Muscle of leg (tissue), 11 donors: Measurements from ENCODE around the gene LSM4. TPM values are rescaled to one million over a fixed set of nuclear protein-coding genes. Genes with fewer than 3 reads are reported as not detected.
A peak's percentile ranks its signal among the peaks of the same experiment; 100 is the strongest.
"Not testable (repeated sequence)": the region's sequence is repeated elsewhere in the genome, so short reads cannot be mapped to it uniquely, and the experiment has no call there.

ENCODE experiments used
- DNase-seq: peaks from one replicate; pipeline ENCODE4 v3.0.0; 2013
- H3K27ac ChIP-seq: one replicate; pipeline ENCODE4 v1.5.1; 2013; ENCODE audit warnings: mild to moderate bottlenecking, low read length, control low read depth
- H3K27me3 ChIP-seq: one replicate; pipeline ENCODE4 v1.6.1; 2013; ENCODE audit warnings: low read length; ENCODE audit not compliant: control insufficient read depth, insufficient read depth
- H3K36me3 ChIP-seq: one replicate; pipeline ENCODE4 v1.6.1; 2013; ENCODE audit warnings: low read length; ENCODE audit not compliant: control insufficient read depth, insufficient read depth
- H3K4me1 ChIP-seq: one replicate; pipeline ENCODE4 v1.6.1; 2013; ENCODE audit warnings: low read length; ENCODE audit not compliant: control insufficient read depth, insufficient read depth
- H3K4me3 ChIP-seq: one replicate; pipeline ENCODE4 v1.5.1; 2013; ENCODE audit warnings: low read length, control low read depth
- H3K9me3 ChIP-seq: replicated peaks from 2 replicates; pipeline ENCODE4 v1.6.1; 2013; ENCODE audit warnings: low read depth, low read length; ENCODE audit not compliant: control insufficient read depth
- WGBS: methylation state at CpG from one replicate; pipeline ENCODE4 v1.1.5; 2013; ENCODE audit warnings: missing lambda C conversion rate; ENCODE audit not compliant: insufficient coverage; 5-methylcytosine and 5-hydroxymethylcytosine counted together
- polyA plus RNA-seq, 8 donors: library from polyadenylated mRNA; unstranded; fragments of 120-200 nt; gene quantifications; one replicate each; pipeline versions ENCODE4 v1.2.1 to v1.2.3, GENCODE V29; 2013; ENCODE audit warnings: inconsistent platforms in 1 of 8, low replicate concordance in 1 of 8; ENCODE audit not compliant: insufficient read length in 8 of 8, insufficient read depth in 1 of 8
- total RNA-seq: library from RNA; stranded (reverse); fragments of 120-200 nt; gene quantifications from one replicate; pipeline ENCODE4 v1.2.4, GENCODE V29; 2013

Gene LSM4
- total and polyA plus RNA-seq, 9 donors = 85.2 to 129 (median 93.2) TPM

GRCh38 chr19:18329035-18329376, 6.1 kb upstream of the LSM4 start:
- 69% methylated on average over 5 of the region's 6 CpGs for WGBS
- Histone ChIP-seq H3K9me3 (no peaks in the 10 kb centered on the region), H3K36me3 (no peaks in the 10 kb centered on the region), H3K27me3 (no peaks in the 10 kb centered on the region), H3K27ac (peak overlapping the region; percentile 65), H3K4me1 (peaks cover 11% of the 10 kb centered on the region), H3K4me3 (peak overlapping the region; percentile 18)
- DNase-seq = no peak

DNA sequence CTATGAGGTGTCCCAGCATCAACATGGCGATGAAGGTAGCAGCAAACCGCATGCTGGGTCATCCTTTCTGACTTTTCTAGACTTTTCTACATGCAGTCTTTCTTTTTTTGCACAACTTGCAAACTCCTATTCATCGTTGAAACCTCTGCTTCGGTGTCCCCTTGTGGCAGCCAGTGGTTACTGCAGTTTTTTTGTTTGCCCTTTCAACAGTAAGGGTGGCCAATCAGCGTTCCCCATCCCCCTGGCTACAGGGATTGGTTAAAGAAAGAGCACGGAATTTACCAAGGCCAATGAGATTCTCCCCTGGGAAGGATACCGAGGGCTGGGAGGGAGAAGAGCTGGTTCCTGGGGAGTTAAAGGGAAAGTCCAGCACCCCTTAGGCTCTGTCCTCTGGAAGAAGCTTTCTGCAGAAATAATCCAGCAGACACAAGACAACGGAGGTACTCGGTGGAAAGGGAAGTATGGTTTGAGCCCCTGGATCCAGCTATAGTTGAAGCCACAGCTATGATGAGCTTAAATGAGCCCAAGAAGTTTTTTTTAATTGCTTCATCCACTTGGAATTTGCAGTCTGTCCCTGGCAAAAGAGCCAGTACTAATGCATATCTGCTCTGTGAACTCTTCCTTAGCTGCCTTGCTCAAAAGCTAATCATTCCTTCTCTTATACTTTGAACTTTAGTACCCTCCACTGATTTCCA, 5.6 kb upstream of the LSM4 start:
- peak; percentile 99 for DNase-seq
- 2% methylated on average over 6 of the region's 9 CpGs for WGBS
- Histone ChIP-seq H3K4me1 (peaks cover 15% of the 10 kb centered on the region), H3K4me3 (peak overlapping the region; percentile 18), H3K36me3 (no peaks in the 10 kb centered on the region), H3K27ac (peak overlapping the region; percentile 65), H3K9me3 (no peaks in the 10 kb centered on the region), H3K27me3 (no peaks in the 10 kb centered on the region)

GRCh38 chr19:18326772-18327171, 3.9 kb upstream of the LSM4 start:
- Histone ChIP-seq H3K4me3 (no peak overlapping the region), H3K9me3 (no peaks in the 10 kb centered on the region), H3K4me1 (peaks cover 26% of the 10 kb centered on the region), H3K27ac (no peak overlapping the region), H3K36me3 (no peaks in the 10 kb centered on the region), H3K27me3 (no peaks in the 10 kb centered on the region)
- no peak for DNase-seq
- 97% methylated on average over 4 of the region's 5 CpGs for WGBS

GRCh38 chr19:18324373-18324731, 1.5 kb upstream of the LSM4 start:
- H3K36me3 ChIP-seq, H3K27ac ChIP-seq, H3K27me3 ChIP-seq, H3K4me3 ChIP-seq, H3K9me3 ChIP-seq, DNase-seq: not testable (repeated sequence)
- 67% methylated on average over 1 of the region's 6 CpGs for WGBS
- H3K4me1 ChIP-seq = peaks cover 37% of the 10 kb centered on the region

- peaks cover 39% of the 10 kb centered on the region for H3K4me1 ChIP-seq
Observed at GRCh38 chr19:18322318-18322758, 538 bp downstream of the LSM4 start.

GRCh38 chr19:18321734-18322102, 1.2 kb downstream of the LSM4 start:
- Histone ChIP-seq H3K9me3 (no peaks in the 10 kb centered on the region), H3K4me1 (peaks cover 39% of the 10 kb centered on the region), H3K36me3 (no peaks in the 10 kb centered on the region), H3K27me3 (no peaks in the 10 kb centered on the region), H3K27ac (peak overlapping the region; percentile 95), H3K4me3 (peak overlapping the region; percentile 97)
- WGBS = 21% methylated on average over 9 of the region's 9 CpGs
- no peak for DNase-seq

More at GRCh38 chr19:18322318-18322758, 538 bp downstream of the LSM4 start:
- H3K27ac ChIP-seq = peak overlapping the region; percentile 95
- H3K36me3 ChIP-seq = no peaks in the 10 kb centered on the region
- H3K4me3 ChIP-seq = peak overlapping the region; percentile 97
- no peaks in the 10 kb centered on the region for H3K27me3 ChIP-seq
- 0% methylated on average over 7 of the region's 7 CpGs for whole genome bisulfite sequencing
- DNase-seq = peak; percentile 75
- no peaks in the 10 kb centered on the region for H3K9me3 ChIP-seq

- H3K27ac ChIP-seq = peak overlapping the region; percentile 95
- H3K9me3 ChIP-seq = no peaks in the 10 kb centered on the region
- H3K4me3 ChIP-seq = no peak overlapping the region
- no peak for DNase-seq
- no peaks in the 10 kb centered on the region for H3K27me3 ChIP-seq
- WGBS = 80% methylated on average over 3 of the region's 14 CpGs
- peaks cover 39% of the 10 kb centered on the region for H3K4me1 ChIP-seq
- no peaks in the 10 kb centered on the region for H3K36me3 ChIP-seq
Observed at GRCh38 chr19:18320865-18321733, 1.8 kb downstream of the LSM4 start.

DNA sequence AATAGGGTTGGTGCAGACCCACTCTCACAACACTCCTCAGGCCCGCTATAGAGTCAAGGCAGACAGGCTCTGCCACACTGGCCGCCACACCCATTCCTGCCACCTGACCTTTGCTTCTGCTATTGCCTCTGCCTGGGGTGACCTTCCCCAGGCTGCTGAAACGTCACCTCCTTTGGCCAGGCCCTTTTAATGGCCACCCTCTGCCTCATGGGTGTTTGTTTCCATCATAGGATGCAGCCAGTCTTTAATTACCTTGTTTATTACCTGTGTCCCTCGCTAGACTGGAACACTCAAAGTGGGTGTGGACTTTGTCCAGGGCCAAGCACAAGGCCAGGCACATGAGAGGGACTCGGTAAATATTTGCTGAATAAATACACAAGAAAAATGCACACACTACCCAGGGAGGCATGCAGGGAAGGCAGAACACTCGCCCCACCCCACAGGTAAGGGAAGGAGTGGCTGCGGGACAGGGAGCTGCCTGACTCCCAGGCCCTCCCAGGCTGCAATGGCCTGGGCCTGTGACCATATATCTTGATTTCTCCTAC, 3.2 kb downstream of the LSM4 start:
- Histone ChIP-seq H3K4me3 (no peak overlapping the region), H3K27ac (no peak overlapping the region), H3K9me3 (no peaks in the 10 kb centered on the region), H3K4me1 (peaks cover 43% of the 10 kb centered on the region), H3K36me3 (peaks cover 6% of the 10 kb centered on the region), H3K27me3 (no peaks in the 10 kb centered on the region)
- WGBS = 100% methylated on average over 3 of the region's 7 CpGs
- DNase-seq = no peak

DNA sequence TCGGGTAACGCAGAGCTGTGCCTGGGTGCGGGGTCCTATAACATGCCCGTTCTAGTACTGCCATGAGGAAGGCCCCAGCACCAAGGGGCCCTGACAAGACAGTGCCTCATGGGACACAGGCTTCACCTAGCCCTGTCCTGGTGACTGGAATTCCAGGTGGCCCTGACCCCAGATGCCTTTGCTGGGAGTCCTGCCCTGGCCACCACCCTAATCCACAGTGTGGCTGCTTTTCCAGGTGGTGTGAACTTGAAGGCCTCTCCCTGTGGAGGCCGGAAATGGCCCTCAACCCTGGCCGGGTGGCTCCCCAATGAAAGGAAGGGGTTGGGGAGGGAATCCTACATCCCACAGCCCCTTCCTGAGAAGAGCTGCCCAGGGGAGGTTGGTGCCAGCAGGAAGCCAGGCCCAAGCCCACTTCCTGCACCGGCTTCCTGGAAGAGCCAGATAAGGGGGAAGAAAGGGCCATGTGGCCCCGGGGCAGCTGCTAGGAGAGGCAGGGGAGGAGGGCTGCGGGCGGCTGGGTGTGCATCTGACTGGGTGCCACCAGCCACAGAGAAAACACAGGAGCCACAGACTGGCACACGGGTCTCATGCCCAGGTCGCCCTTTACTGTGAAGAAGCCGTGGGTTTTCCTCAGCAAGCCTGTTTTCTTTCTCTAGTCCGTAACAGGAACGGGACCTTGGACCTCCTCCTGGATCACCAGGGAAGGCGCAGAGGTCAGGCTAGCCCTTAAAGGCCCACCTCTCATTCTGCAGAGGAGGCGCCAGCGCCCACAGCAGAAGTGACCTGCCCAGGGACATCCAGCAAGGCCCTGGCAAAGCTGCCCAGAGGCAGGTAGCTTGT, 4.7 kb downstream of the LSM4 start:
- 80% methylated on average over 16 of the region's 18 CpGs for WGBS
- Histone ChIP-seq H3K27me3 (no peaks in the 10 kb centered on the region), H3K9me3 (no peaks in the 10 kb centered on the region), H3K36me3 (peaks cover 14% of the 10 kb centered on the region), H3K27ac (peak overlapping the region; percentile 80), H3K4me3 (no peak overlapping the region), H3K4me1 (peaks cover 37% of the 10 kb centered on the region)
- DNase-seq = peak; percentile 60
